ENCODE data around the gene CDS2.

DNA sequence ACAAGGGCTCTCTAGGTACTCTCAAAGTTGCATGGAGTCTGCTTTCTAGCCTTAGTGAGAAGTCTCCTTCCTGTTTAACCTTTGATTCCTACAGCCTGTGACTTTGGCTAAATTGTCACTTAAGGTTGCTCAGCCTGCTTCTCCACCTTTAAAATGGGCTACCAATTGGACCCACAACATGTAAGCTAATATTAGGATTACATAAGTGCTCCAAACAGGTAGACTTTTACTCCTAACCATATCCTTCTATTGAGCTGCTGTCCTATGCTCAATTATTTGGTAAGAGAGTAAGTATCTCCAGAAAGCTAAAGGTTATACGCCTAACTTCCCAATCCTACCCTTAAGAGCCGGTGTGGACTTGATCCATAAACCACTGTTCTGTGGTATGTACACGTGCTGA, 9.9 kb upstream of the CDS2 start:
- TF ChIP-seq, protein P1, sequence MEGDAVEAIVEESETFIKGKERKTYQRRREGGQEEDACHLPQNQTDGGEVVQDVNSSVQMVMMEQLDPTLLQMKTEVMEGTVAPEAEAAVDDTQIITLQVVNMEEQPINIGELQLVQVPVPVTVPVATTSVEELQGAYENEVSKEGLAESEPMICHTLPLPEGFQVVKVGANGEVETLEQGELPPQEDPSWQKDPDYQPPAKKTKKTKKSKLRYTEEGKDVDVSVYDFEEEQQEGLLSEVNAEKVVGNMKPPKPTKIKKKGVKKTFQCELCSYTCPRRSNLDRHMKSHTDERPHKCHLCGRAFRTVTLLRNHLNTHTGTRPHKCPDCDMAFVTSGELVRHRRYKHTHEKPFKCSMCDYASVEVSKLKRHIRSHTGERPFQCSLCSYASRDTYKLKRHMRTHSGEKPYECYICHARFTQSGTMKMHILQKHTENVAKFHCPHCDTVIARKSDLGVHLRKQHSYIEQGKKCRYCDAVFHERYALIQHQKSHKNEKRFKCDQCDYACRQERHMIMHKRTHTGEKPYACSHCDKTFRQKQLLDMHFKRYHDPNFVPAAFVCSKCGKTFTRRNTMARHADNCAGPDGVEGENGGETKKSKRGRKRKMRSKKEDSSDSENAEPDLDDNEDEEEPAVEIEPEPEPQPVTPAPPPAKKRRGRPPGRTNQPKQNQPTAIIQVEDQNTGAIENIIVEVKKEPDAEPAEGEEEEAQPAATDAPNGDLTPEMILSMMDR (IDR thresholded peaks at IDR 0.05; ENCODE audit: low read depth, low read length, missing input control): no peak
- TF ChIP-seq HNF4G (IDR thresholded peaks at IDR 0.05): no peak
- no peak for TF ChIP-seq FOXA1 (IDR thresholded peaks at IDR 0.05)
- TF ChIP-seq GABPA (IDR thresholded peaks at IDR 0.05 in 1 of 2, conservative IDR thresholded peaks at IDR 0.05 in 1 of 2): no peak
- TF ChIP-seq, protein P2, sequence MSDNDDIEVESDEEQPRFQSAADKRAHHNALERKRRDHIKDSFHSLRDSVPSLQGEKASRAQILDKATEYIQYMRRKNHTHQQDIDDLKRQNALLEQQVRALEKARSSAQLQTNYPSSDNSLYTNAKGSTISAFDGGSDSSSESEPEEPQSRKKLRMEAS (IDR thresholded peaks at IDR 0.05): no peak
- TF ChIP-seq TAF1 (conservative IDR thresholded peaks at IDR 0.05): no peak
- TF ChIP-seq JUND (IDR thresholded peaks at IDR 0.05): no peak
